HG03354 (cell line): ENCODE data around the gene SPAG16.
A peak's percentile ranks its signal among the peaks of the same experiment; 100 is the strongest.

Source experiments
- ATAC-seq: cut with Tn5 transposase; IDR thresholded peaks from one replicate; pipeline ENCODE4 v1.9.1; 2021; ENCODE audit warnings: mild to moderate bottlenecking; ENCODE audit not compliant: unreplicated experiment, poor library complexity, severe bottlenecking

The SPAG16 gene

GRCh38 chr2:214286011-214286410, 1001.7 kb downstream of the SPAG16 start:
- no peak for ATAC-seq

DNA sequence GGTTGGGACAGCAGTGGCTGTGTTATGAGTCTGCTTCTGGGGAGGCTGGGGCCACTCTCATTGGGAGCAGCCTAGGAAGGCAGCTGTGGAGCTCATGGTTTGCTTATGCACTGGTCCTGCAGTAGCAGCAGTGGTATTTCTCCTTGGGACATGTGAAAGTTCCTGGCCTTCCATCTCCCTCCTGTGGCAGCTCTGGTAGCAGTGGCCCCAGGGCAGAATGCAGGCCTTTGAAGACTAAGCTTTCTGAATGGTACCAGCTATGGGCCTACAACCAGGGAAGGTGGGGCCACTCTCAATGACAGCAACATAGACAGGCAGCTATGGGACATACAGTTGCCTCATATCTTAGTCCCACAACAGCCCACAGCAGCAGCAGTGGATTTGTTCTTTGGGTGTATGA, 1009.3 kb downstream of the SPAG16 start:
- no peak for ATAC-seq

DNA sequence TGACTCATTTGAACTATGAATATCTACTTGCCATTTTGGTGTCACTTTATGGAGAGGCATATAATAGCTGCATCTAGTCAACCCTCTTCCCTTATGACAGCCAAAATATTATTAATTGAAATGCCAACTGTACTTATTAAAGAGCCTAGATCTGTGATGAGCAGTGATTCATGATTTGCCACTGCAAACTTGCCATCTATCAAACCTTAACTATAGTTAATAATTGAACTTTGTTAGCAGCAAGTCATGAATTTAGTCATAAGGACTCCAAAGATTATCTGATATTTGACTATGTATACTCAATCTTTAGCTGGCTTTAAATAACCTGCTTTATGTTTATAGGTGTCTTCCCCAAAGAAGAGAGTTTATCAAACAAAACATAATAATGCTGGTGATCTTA, 1010.2 kb downstream of the SPAG16 start:
- no peak for ATAC-seq

GRCh38 chr2:214297423-214297822, 1013.2 kb downstream of the SPAG16 start:
- no peak for ATAC-seq

- ATAC-seq = peak; percentile 60
Measured at GRCh38 chr2:214310319-214310718, 1026.1 kb downstream of the SPAG16 start.

DNA sequence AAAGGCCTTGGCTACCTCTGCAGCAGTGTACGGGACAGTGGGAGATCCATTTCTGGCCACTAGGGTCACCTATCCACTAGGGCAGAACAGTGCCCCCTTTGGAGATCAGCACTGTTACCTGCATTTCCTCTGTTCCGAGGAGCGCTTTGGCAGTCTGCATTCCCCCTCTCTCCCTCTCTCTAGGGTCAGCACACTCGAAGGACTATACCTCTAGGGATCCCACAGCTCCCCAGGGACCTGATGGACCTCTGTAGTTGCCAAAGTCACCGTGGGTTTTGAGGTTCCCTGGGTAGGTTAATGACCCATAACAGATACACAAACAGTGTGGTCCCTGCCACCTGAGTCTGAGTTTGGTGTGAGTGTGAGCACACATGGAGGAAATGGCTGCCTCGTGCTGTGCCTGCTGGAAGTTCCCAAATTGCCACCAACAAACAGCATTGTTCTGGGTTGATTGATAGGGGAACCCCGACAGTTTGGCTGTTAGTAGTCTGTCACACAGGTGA, 1026.8 kb downstream of the SPAG16 start:
- ATAC-seq = peak; percentile 80

- no peak for ATAC-seq
Measured at GRCh38 chr2:214311931-214312749, 1027.9 kb downstream of the SPAG16 start.

GRCh38 chr2:214315324-214315723, 1031.1 kb downstream of the SPAG16 start:
- ATAC-seq = no peak

DNA sequence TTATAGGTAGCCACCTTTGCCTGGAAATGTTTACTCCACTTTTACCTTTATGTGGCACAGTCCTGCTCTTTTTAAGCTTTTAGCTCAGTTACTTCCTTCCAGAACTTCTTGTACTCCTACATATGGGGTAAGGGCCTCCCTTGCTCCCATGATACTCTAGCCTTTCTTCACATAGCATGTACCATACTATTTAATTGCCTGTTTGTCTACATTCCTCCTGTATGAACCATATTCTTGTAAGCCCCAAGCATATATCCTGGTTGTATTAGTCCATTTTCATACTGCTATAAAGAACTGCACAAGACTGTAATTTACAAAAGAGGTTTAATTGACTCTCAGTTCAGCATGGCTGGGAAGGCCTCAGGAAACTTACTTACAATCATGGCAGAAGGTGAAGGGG, 1035.9 kb downstream of the SPAG16 start:
- no peak for ATAC-seq

GRCh38 chr2:214322662-214323061, 1038.4 kb downstream of the SPAG16 start:
- no peak for ATAC-seq

DNA sequence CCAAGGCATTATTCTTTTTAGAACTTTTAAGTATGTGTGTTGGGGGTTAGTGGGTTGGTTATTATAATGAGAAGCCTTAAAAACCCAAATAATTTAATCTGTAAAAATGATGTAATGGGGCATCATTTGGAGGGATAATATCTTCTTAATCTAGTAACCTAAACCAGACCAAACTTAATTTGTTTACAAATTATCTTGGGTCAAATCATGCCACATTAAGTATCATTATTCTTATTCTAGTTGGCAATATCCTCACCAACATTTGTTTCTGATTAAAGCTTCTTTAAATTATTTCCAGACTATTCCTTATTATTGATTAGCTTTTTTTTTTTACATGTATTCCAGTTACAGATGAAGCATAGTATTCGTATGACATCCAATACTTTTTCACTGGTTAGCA, 1041.1 kb downstream of the SPAG16 start:
- ATAC-seq = no peak

- ATAC-seq = no peak
Measured at GRCh38 chr2:214328941-214329340, 1044.7 kb downstream of the SPAG16 start.

- ATAC-seq = no peak
Measured at GRCh38 chr2:214341646-214342045, 1057.4 kb downstream of the SPAG16 start.

DNA sequence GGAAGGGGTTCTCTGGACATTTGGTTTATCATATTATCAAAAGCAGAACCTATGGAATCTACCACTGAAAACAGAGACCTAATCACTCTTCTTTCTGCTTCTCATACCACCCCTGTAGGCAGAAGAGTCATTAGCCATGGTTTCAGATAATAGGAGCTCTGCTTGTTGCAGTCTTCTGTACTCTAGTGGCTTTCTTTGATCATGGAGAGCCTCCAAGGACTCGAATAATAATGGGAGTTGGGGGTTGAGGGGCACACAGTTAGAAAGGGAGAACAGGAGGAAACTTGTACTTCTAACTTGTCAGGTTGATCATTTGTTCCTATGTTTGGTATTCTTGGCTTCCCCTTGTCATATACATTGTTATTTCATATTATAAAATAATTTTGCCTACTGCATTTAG, 1074.2 kb downstream of the SPAG16 start:
- no peak for ATAC-seq

DNA sequence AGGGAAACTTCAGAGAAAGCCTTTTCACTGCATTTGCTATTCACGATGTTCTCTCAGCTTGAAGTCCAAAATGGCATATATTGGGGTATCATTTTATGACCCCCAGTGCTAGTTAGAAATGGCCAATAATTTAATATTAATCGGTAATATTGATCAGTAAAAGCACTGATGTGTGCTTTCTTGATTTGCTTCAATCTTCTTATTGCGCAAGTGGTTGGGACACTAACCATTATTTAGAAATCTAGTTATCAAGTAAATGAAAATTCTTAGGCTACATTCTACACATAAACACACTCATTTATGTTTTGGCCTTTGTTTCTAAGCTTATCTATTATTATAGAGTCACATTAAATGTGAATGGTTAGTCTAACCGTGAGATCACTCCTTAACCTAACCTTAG, 1076.9 kb downstream of the SPAG16 start:
- no peak for ATAC-seq

- ATAC-seq = no peak
Measured at GRCh38 chr2:214365549-214365948, 1081.3 kb downstream of the SPAG16 start.

DNA sequence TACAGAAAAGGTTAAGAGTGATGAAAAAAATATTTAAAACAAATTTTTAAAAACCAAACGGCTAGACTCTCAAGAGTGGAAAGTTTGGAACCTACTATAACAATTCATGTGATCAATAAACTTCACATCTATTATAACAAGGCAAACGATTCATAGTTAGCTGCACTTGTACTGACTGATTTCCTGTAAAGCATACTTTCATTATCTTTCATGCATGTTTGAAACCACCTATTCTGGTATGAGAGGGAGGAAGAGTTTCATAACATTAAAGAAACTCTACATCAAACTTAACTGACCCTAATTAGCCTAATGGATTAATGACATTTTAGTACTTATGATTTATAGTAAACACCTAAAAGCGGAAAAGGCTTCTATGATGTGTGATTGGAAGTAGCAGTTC, 1082.9 kb downstream of the SPAG16 start:
- ATAC-seq = no peak

GRCh38 chr2:214376618-214377285, 1092.5 kb downstream of the SPAG16 start:
- ATAC-seq = peak; percentile 62

DNA sequence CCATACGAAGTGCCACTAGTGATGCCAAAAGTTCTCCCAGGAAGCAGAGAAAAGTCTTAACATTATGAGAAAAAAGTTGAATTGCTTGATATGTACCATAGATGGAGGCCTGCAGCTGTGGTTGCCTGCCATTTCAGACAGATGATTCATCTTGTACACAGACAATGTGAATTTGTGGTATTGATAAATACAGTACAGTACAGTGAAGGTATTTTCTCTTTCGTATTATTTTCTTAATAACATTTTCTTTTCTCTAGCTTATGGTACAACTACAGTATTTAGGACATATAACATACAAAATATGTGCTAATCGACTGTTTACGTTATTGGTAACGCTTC, 1093.0 kb downstream of the SPAG16 start:
- ATAC-seq = no peak

GRCh38 chr2:214378455-214379103, 1094.3 kb downstream of the SPAG16 start:
- no peak for ATAC-seq

DNA sequence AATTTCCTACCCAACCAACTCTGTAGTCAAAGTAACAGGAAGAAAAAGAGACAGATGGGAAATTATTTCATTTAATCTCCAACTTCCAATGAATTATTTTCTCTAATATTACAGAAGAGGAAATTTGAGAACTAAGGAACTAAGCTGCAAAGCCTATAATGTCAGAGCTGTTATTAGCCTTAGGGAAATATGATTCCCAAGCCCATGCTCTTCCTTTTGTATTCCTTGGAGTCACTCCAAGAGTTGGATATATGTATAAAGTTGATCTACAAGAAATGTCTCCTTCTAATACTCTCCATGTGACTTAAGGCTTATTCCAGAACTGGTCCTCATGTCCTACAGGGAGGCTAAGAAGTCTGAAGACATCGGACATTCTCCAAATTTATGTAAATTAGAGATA, 1095.0 kb downstream of the SPAG16 start:
- ATAC-seq = no peak
